Gastrocnemius medialis (tissue), 4 donors: ENCODE results near the gene MCUR1. TPM values are rescaled to one million over a fixed set of nuclear protein-coding genes. Genes with fewer than 3 reads are reported as not detected.
A peak's percentile ranks its signal among the peaks of the same experiment; 100 is the strongest.

Experiments used
- ATAC-seq, 2 donors: fragments of 150-250 bp; one replicate each; pipeline ENCODE4 v1.9.1; 2016
- DNase-seq, 2 donors: peaks; one replicate each; pipeline ENCODE4 v3.0.0-alpha.2; 2019
- H3K27ac ChIP-seq, 4 donors: fragments of 200-600 bp; sonication (generic); 1 replicate in 1 of 4; 2 replicates in 3 of 4; pipeline ENCODE4 v1.5.1; 2016 to 2018; ENCODE audit warnings: mild to moderate bottlenecking in 2 of 4, moderate library complexity in 1 of 4
- H3K27me3 ChIP-seq, 3 donors: fragments of 200-600 bp; sonication (generic) in 2 of 3; 1 replicate in 1 of 3; 2 replicates in 2 of 3; pipeline versions ENCODE4 v1.5.1 to v1.6.0; 2016 to 2019; ENCODE audit warnings: mild to moderate bottlenecking in 1 of 3, moderate library complexity in 1 of 3
- H3K36me3 ChIP-seq, 2 donors: fragments of 200-600 bp; sonication (generic) in 1 of 2; one replicate each; pipeline ENCODE4 v1.5.1; 2017 to 2018
- H3K4me1 ChIP-seq, 2 donors: fragments of 200-600 bp; sonication (generic) in 1 of 2; one replicate each; pipeline ENCODE4 v1.5.1; 2016 to 2017; ENCODE audit warnings: mild to moderate bottlenecking in 2 of 2
- H3K4me3 ChIP-seq, 4 donors: fragments of 200-600 bp; sonication (generic) in 3 of 4; 1 replicate in 1 of 4; 2 replicates in 3 of 4; pipeline ENCODE4 v1.5.1; 2016 to 2019; ENCODE audit warnings: mild to moderate bottlenecking in 2 of 4
- H3K9me3 ChIP-seq, 3 donors: fragments of 200-600 bp; sonication (generic) in 2 of 3; 1 replicate in 1 of 3; 2 replicates in 2 of 3; pipeline ENCODE4 v1.5.1; 2016 to 2019
- POLR2A ChIP-seq, 2 donors: fragments of 450-650 bp; IDR thresholded peaks; one replicate each; pipeline ENCODE4 v1.6.1; 2017; ENCODE audit warnings: antibody characterized with exemption in 2 of 2, mild to moderate bottlenecking in 2 of 2, moderate library complexity in 2 of 2
- in situ Hi-C, 4 donors: fragments of 200-750 bp; cut with MboI; loops; one replicate each; pipeline versions ENCODE4 v1.15.0 to v1.8.0; 2017; ENCODE audit warnings: low sequenced_read_pairs in 4 of 4
- intact Hi-C: fragments of 100-400 bp; cut with DNase I; formaldehyde crosslinking; loops from one replicate; pipeline ENCODE4 v1.15.1; 2023; ENCODE audit warnings: low total_unique reads
- total RNA-seq, 4 donors: library from RNA; depleted of rRNA; stranded (reverse); fragments of >200 nt; gene quantifications; one replicate each; pipeline versions ENCODE4 v1.1.0 to v1.2.3, GENCODE V29; 2016
- TF ChIP-seq, protein P1 (sequence below), 5 experiments: fragments of 450-650 bp in 3 of 5; fragments of 200-600 bp in 2 of 5; sonication (generic) in 2 of 5; IDR thresholded peaks in 4 of 5; conservative IDR thresholded peaks in 1 of 5; 1 replicate in 4 of 5; 2 replicates in 1 of 5; pipeline ENCODE4 v1.5.1; 2016 to 2019; ENCODE audit warnings: antibody characterized with exemption in 5 of 5, mild to moderate bottlenecking in 3 of 5, moderate library complexity in 3 of 5

Gene MCUR1
- total RNA-seq, 4 donors from 2014 or later, result 9.5 to 29.4 (median 18.1) TPM

DNA sequence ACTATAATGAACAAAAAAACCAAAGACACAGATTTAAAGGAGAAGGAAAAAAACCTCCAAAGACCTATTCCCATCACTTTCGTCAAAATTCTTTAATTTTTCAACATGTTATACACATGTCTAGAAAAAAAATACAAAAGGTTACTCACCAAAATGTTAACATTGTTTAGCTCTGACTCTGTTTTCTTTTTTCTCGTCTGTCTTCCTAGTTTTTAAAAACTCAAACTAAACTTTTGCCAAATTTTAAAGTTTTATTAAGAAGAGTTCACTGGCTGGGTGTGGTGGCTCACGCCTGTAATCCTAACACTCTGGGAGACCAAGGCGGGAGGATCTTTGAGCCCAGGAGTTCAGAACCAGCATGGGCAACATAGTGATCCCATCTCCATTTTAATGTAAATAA is 10.8 kb downstream of the MCUR1 start:
- no peaks in the 10 kb centered on the region for H3K4me1 ChIP-seq
- no peak for ATAC-seq
- H3K4me3 ChIP-seq, result no peak overlapping the region
- H3K9me3 ChIP-seq, result no peaks in the 10 kb centered on the region
- no peak for DNase-seq
- in situ Hi-C loops, result no loop called here
- peaks cover 0 to 48% of the 10 kb centered on the region in 2 donors for H3K36me3 ChIP-seq
- no peak for TF ChIP-seq POLR2A (IDR thresholded peaks at IDR 0.05)
- TF ChIP-seq, protein P1, sequence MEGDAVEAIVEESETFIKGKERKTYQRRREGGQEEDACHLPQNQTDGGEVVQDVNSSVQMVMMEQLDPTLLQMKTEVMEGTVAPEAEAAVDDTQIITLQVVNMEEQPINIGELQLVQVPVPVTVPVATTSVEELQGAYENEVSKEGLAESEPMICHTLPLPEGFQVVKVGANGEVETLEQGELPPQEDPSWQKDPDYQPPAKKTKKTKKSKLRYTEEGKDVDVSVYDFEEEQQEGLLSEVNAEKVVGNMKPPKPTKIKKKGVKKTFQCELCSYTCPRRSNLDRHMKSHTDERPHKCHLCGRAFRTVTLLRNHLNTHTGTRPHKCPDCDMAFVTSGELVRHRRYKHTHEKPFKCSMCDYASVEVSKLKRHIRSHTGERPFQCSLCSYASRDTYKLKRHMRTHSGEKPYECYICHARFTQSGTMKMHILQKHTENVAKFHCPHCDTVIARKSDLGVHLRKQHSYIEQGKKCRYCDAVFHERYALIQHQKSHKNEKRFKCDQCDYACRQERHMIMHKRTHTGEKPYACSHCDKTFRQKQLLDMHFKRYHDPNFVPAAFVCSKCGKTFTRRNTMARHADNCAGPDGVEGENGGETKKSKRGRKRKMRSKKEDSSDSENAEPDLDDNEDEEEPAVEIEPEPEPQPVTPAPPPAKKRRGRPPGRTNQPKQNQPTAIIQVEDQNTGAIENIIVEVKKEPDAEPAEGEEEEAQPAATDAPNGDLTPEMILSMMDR (IDR thresholded peaks at IDR 0.05 in 4 of 5, conservative IDR thresholded peaks at IDR 0.05 in 1 of 5), result no peak
- H3K27ac ChIP-seq, result no peak overlapping the region
- no peaks in the 10 kb centered on the region for H3K27me3 ChIP-seq
- intact Hi-C loops, result no loop called here

DNA sequence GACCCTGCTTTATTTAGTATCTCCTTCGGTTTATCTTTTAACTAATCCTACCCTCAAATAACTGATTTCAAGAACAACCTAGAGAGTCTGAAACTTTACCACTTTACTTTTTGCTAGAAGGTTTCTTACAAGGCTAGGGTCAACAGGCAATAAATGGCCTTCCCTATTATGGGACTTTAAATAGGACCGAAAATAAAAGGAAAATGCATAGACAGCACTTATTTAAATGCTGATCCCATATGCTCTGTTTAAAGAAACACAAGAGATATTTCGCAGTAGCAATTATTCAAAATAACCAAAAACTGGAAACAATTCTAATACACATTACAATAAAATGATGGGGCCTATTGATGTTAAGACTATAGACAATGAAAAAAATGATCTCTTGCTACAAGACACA is 13.7 kb downstream of the MCUR1 start:
- no peak overlapping the region for H3K27ac ChIP-seq
- H3K4me3 ChIP-seq, result no peak overlapping the region
- TF ChIP-seq POLR2A (IDR thresholded peaks at IDR 0.05), result no peak
- TF ChIP-seq, protein P1 (IDR thresholded peaks at IDR 0.05 in 4 of 5, conservative IDR thresholded peaks at IDR 0.05 in 1 of 5), result no peak
- in situ Hi-C loops, result no loop called here
- H3K4me1 ChIP-seq, result no peaks in the 10 kb centered on the region
- H3K9me3 ChIP-seq, result no peaks in the 10 kb centered on the region
- H3K27me3 ChIP-seq, result no peaks in the 10 kb centered on the region
- intact Hi-C loops, result no loop called here
- peaks cover 0 to 54% of the 10 kb centered on the region in 2 donors for H3K36me3 ChIP-seq
- DNase-seq (no peak), ATAC-seq (no peak)

DNA sequence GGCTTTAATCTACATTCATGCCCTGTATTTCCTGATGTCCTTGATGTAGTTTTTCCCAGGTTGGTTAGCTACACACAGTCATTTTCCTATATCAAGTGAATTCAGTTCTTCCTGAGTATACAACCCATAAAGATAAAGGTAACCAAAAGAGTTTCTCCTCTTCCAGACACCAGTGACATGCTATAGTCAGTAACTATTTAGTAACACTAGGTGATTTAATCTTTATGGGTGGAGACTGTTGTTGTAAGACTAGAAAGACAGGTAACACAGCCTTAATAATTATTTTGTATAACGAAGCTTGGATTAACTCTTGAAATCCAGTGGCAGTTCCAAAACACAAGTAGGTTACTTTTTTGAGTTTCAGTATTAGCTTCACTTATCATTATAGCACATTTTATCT is 17.6 kb downstream of the MCUR1 start:
- intact Hi-C loops (loop anchor here (5.0 to 10.0 kb wide), 2 partner anchors 251 to 348 kb away; no protein-coding TSS in a partner anchor), in situ Hi-C loops (loop anchor here in 3 of 4 donors (10.0 to 25.0 kb wide), 3 partner anchors 266 to 348 kb away; no protein-coding TSS in a partner anchor)
- no peaks in the 10 kb centered on the region for H3K27me3 ChIP-seq
- H3K4me1 ChIP-seq, result peaks cover 0 to 3% of the 10 kb centered on the region in 2 donors
- H3K27ac ChIP-seq, result no peak overlapping the region
- ATAC-seq (no peak), DNase-seq (no peak)
- H3K4me3 ChIP-seq, result no peak overlapping the region
- no peak for TF ChIP-seq POLR2A (IDR thresholded peaks at IDR 0.05)
- TF ChIP-seq, protein P1 (IDR thresholded peaks at IDR 0.05 in 4 of 5, conservative IDR thresholded peaks at IDR 0.05 in 1 of 5), result no peak
- peaks cover 0 to 50% of the 10 kb centered on the region in 2 donors for H3K36me3 ChIP-seq
- H3K9me3 ChIP-seq, result no peaks in the 10 kb centered on the region

DNA sequence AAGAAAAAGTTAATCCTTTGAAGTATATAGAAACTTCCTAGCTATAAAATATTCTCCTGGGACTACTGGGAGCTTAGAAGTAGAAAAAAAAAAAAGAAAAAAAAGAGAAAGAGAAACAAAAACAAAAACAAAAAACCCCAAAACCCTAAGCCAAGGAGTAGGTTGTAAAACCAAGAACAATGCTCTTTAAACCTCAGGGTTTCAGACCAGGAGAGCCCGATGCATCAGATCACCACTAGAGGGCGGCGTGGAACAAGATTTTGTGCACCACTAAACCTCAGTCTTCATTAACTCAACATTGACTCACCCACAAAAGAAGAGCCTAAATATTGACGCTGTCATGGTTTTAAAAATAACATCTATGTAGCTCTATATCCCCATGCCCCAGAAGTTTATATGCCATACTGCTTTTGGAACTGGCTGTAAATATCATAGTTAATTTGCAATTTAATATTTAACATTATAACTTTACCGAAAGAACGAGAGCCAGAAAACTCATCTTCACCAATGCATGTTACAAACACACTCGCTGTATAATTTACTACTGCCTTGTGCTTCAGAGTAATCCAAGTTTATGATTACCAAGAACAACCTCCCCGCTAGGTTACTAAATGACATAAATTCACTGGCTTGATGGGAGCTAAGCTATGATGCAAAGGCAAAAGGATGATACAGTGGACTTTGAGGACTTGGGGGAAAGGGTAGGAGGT is 19.2 kb downstream of the MCUR1 start:
- in situ Hi-C loops (loop anchor here in 3 of 4 donors (10.0 to 25.0 kb wide), 3 partner anchors 267 to 350 kb away; no protein-coding TSS in a partner anchor), intact Hi-C loops (loop anchor here (1.0 to 10.0 kb wide), 3 partner anchors 78 to 350 kb away; no protein-coding TSS in a partner anchor)
- Histone ChIP-seq H3K4me1 (peaks cover 0 to 3% of the 10 kb centered on the region in 2 donors), H3K27me3 (no peaks in the 10 kb centered on the region), H3K9me3 (no peaks in the 10 kb centered on the region), H3K27ac (peak overlapping the region in 1 of 4 donors; percentile 11), H3K4me3 (no peak overlapping the region), H3K36me3 (peaks cover 0 to 52% of the 10 kb centered on the region in 2 donors)
- ATAC-seq (peak; percentile 96 to 97), DNase-seq (peak; percentile 50 to 67)
- TF ChIP-seq, protein P1 (IDR thresholded peaks at IDR 0.05 in 4 of 5, conservative IDR thresholded peaks at IDR 0.05 in 1 of 5), result peak; percentile 70 to 93 (median 81)
- TF ChIP-seq POLR2A (IDR thresholded peaks at IDR 0.05), result no peak
